ENCODE results near the gene TNIK.

TNIK gene

GRCh38 chr3:171375666-171376595, 84.3 kb downstream of the TNIK start:
- TF ChIP-seq CTCF (IDR thresholded peaks at IDR 0.05; ENCODE audit: borderline replicate concordance, control extremely low read depth, extremely low read depth, insufficient read depth, missing control alignments) = no peak
- DNase-seq (ENCODE audit: low spot score) = no peak
- in situ Hi-C loops (cut with MboI; ENCODE audit: low sequenced_read_pairs, unreplicated experiment) = no loop called here

- no peak for TF ChIP-seq CTCF (IDR thresholded peaks at IDR 0.05; ENCODE audit: borderline replicate concordance, control extremely low read depth, extremely low read depth, insufficient read depth, missing control alignments)
- no peak for DNase-seq (ENCODE audit: low spot score)
- in situ Hi-C loops (cut with MboI; ENCODE audit: low sequenced_read_pairs, unreplicated experiment) = no loop called here
These were observed 85.4 kb downstream of the TNIK start for GRCh38 chr3:171374661-171375285.

- in situ Hi-C loops (cut with MboI; ENCODE audit: low sequenced_read_pairs, unreplicated experiment) = no loop called here
- no peak for DNase-seq (ENCODE audit: low spot score)
- no peak for TF ChIP-seq CTCF (IDR thresholded peaks at IDR 0.05; ENCODE audit: borderline replicate concordance, control extremely low read depth, extremely low read depth, insufficient read depth, missing control alignments)
These were observed 85.9 kb downstream of the TNIK start for GRCh38 chr3:171374260-171374659.

GRCh38 chr3:171373711-171374110, 86.5 kb downstream of the TNIK start:
- DNase-seq (ENCODE audit: low spot score) = no peak
- no peak for TF ChIP-seq CTCF (IDR thresholded peaks at IDR 0.05; ENCODE audit: borderline replicate concordance, control extremely low read depth, extremely low read depth, insufficient read depth, missing control alignments)
- in situ Hi-C loops (cut with MboI; ENCODE audit: low sequenced_read_pairs, unreplicated experiment) = no loop called here

- in situ Hi-C loops (cut with MboI; ENCODE audit: low sequenced_read_pairs, unreplicated experiment) = no loop called here
- DNase-seq (ENCODE audit: low spot score) = no peak
- TF ChIP-seq CTCF (IDR thresholded peaks at IDR 0.05; ENCODE audit: borderline replicate concordance, control extremely low read depth, extremely low read depth, insufficient read depth, missing control alignments) = no peak
These were observed 87.5 kb downstream of the TNIK start for GRCh38 chr3:171372694-171373093.

GRCh38 chr3:171371354-171371753, 88.9 kb downstream of the TNIK start:
- no peak for TF ChIP-seq CTCF (IDR thresholded peaks at IDR 0.05; ENCODE audit: borderline replicate concordance, control extremely low read depth, extremely low read depth, insufficient read depth, missing control alignments)
- in situ Hi-C loops (cut with MboI; ENCODE audit: low sequenced_read_pairs, unreplicated experiment) = no loop called here

More at GRCh38 chr3:171371354-171371753, 88.9 kb downstream of the TNIK start:
- no peak for DNase-seq (ENCODE audit: low spot score)

All from GM13976 (cell line).